Small intestine (tissue), 7 donors: ENCODE results near the gene SNX7. TPM values are rescaled to one million over a fixed set of nuclear protein-coding genes. Genes with fewer than 3 reads are reported as not detected.

Experiments used
- DNase-seq, 2 donors: peaks; one replicate each; pipeline versions ENCODE4 v3.0.0 to v3.0.0-alpha.2; 2013
- FAIRE-seq: peaks from 2 replicates; lab custom pipeline; 2012; peaks lifted over from hg19 to GRCh38; lab: Jason Lieb, UNC
- H3K27ac ChIP-seq, 3 donors: one replicate each; pipeline ENCODE4 v1.5.1; 2013; ENCODE audit warnings: low read length in 2 of 3, mild to moderate bottlenecking in 2 of 3, control low read depth in 1 of 3, inconsistent platforms in 1 of 3, low read depth in 1 of 3, moderate library complexity in 1 of 3
- H3K27me3 ChIP-seq, 3 donors: one replicate each; pipeline ENCODE4 v1.6.1; 2013; ENCODE audit warnings: low read length in 3 of 3, inconsistent platforms in 1 of 3; ENCODE audit not compliant: control insufficient read depth in 3 of 3, insufficient read depth in 3 of 3
- H3K36me3 ChIP-seq, 3 donors: one replicate each; pipeline ENCODE4 v1.6.1; 2013; ENCODE audit warnings: low read length in 3 of 3, inconsistent platforms in 1 of 3, low read depth in 1 of 3, mild to moderate bottlenecking in 1 of 3, moderate library complexity in 1 of 3; ENCODE audit not compliant: control insufficient read depth in 3 of 3, insufficient read depth in 2 of 3
- H3K4me1 ChIP-seq, 3 donors: one replicate each; pipeline ENCODE4 v1.6.1; 2013; ENCODE audit warnings: low read length in 2 of 3, inconsistent platforms in 1 of 3, low read depth in 1 of 3, mild to moderate bottlenecking in 1 of 3, moderate library complexity in 1 of 3; ENCODE audit not compliant: control insufficient read depth in 3 of 3, insufficient read depth in 2 of 3
- H3K4me3 ChIP-seq, 3 donors: one replicate each; pipeline ENCODE4 v1.5.1; 2013; ENCODE audit warnings: low read length in 3 of 3, control low read depth in 1 of 3, inconsistent platforms in 1 of 3, low read depth in 1 of 3, mild to moderate bottlenecking in 1 of 3, moderate library complexity in 1 of 3
- H3K9me3 ChIP-seq, 2 donors: one replicate each; pipeline ENCODE4 v1.6.1; 2013; ENCODE audit warnings: low read depth in 1 of 2, low read length in 1 of 2; ENCODE audit not compliant: control insufficient read depth in 2 of 2, insufficient read depth in 1 of 2
- WGBS, 3 donors: extraction: QIAGEN DNeasy Blood & Tissue Kit; methylation state at CpG; one replicate each; pipeline ENCODE4 v1.1.7; 2013; 5-methylcytosine and 5-hydroxymethylcytosine counted together
- polyA plus RNA-seq, 4 donors: library from polyadenylated mRNA; stranded (reverse) in 3 of 4; unstranded in 1 of 4; fragments of 200-250 nt in 3 of 4; fragments of 120-200 nt in 1 of 4; gene quantifications; one replicate each; pipeline versions ENCODE4 v1.2.1 to v1.2.3, GENCODE V29; 2013
- donor health status: healthy with polysubstance abuse.
- donor health status: control.
- donor health status: control.
- donor health status: Bipolar disorder and iron deficiency.
- donor health status: healthy.

Gene SNX7
- polyA plus RNA-seq, 4 donors = 27.9 to 47.6 (median 38.6) TPM

- DNase-seq = no peak
- no peaks in the 10 kb centered on the region for H3K27me3 ChIP-seq
- peaks cover 1 to 11% of the 10 kb centered on the region in 2 donors for H3K9me3 ChIP-seq
- H3K4me3 ChIP-seq = no peak overlapping the region
- no peaks in the 10 kb centered on the region for H3K4me1 ChIP-seq
- peaks cover 0 to 6% (median 2%) of the 10 kb centered on the region in 3 donors for H3K36me3 ChIP-seq
- WGBS, 3 donors = 93 to 96% (median 93%) methylated on average over 3 of the region's 3 CpGs
- no peak overlapping the region for H3K27ac ChIP-seq
- no peak for FAIRE-seq
Observed at GRCh38 chr1:98681812-98682211, 20.3 kb downstream of the SNX7 start.

GRCh38 chr1:98688110-98688739 is 26.7 kb downstream of the SNX7 start:
- Histone ChIP-seq H3K36me3 (no peaks in the 10 kb centered on the region), H3K9me3 (no peaks in the 10 kb centered on the region), H3K27ac (no peak overlapping the region), H3K27me3 (no peaks in the 10 kb centered on the region), H3K4me3 (no peak overlapping the region), H3K4me1 (no peaks in the 10 kb centered on the region)
- DNase-seq = no peak
- no peak for FAIRE-seq
- WGBS, 3 donors = 92 to 95% (median 93%) methylated on average over 2 of the region's 2 CpGs

GRCh38 chr1:98690576-98690975 is 29.1 kb downstream of the SNX7 start:
- H3K9me3 ChIP-seq = no peaks in the 10 kb centered on the region
- no peak overlapping the region for H3K27ac ChIP-seq
- H3K36me3 ChIP-seq = no peaks in the 10 kb centered on the region
- H3K4me3 ChIP-seq = no peak overlapping the region
- DNase-seq (no peak), FAIRE-seq (no peak)
- no peaks in the 10 kb centered on the region for H3K27me3 ChIP-seq
- H3K4me1 ChIP-seq = no peaks in the 10 kb centered on the region

- Histone ChIP-seq H3K4me1 (no peaks in the 10 kb centered on the region), H3K4me3 (no peak overlapping the region), H3K27me3 (no peaks in the 10 kb centered on the region), H3K9me3 (no peaks in the 10 kb centered on the region), H3K27ac (no peak overlapping the region), H3K36me3 (no peaks in the 10 kb centered on the region)
- DNase-seq (no peak), FAIRE-seq (no peak)
- 90 to 95% (median 92%) methylated on average over 2 of the region's 2 CpGs for whole genome bisulfite sequencing, 3 donors
Observed at GRCh38 chr1:98692482-98692881, 31.0 kb downstream of the SNX7 start.

GRCh38 chr1:98693385-98693784 is 31.9 kb downstream of the SNX7 start:
- no peaks in the 10 kb centered on the region for H3K9me3 ChIP-seq
- no peak for DNase-seq
- 70 to 90% (median 90%) methylated on average over 2 of the region's 2 CpGs for WGBS, 3 donors
- no peak overlapping the region for H3K4me3 ChIP-seq
- no peaks in the 10 kb centered on the region for H3K36me3 ChIP-seq
- H3K27me3 ChIP-seq = no peaks in the 10 kb centered on the region
- no peak overlapping the region for H3K27ac ChIP-seq
- no peak for FAIRE-seq
- no peaks in the 10 kb centered on the region for H3K4me1 ChIP-seq

- no peak overlapping the region for H3K4me3 ChIP-seq
- H3K4me1 ChIP-seq = no peaks in the 10 kb centered on the region
- H3K9me3 ChIP-seq = no peaks in the 10 kb centered on the region
- H3K36me3 ChIP-seq = no peaks in the 10 kb centered on the region
- no peak overlapping the region for H3K27ac ChIP-seq
- H3K27me3 ChIP-seq = no peaks in the 10 kb centered on the region
- no peak for FAIRE-seq
- DNase-seq = no peak
- 92 to 98% (median 92%) methylated on average over 4 of the region's 4 CpGs for WGBS, 3 donors
Observed at GRCh38 chr1:98696077-98696476, 34.6 kb downstream of the SNX7 start.

GRCh38 chr1:98697781-98698180 is 36.3 kb downstream of the SNX7 start:
- 91 to 96% (median 94%) methylated on average over 1 of the region's 1 CpG for WGBS, 3 donors
- no peak overlapping the region for H3K4me3 ChIP-seq
- H3K9me3 ChIP-seq = no peaks in the 10 kb centered on the region
- DNase-seq (no peak), FAIRE-seq (no peak)
- H3K4me1 ChIP-seq = no peaks in the 10 kb centered on the region
- H3K27me3 ChIP-seq = no peaks in the 10 kb centered on the region
- H3K27ac ChIP-seq = no peak overlapping the region
- H3K36me3 ChIP-seq = peaks cover 0 to 1% (median 0%) of the 10 kb centered on the region in 3 donors

GRCh38 chr1:98698625-98699024 is 37.1 kb downstream of the SNX7 start:
- Histone ChIP-seq H3K9me3 (no peaks in the 10 kb centered on the region), H3K4me3 (no peak overlapping the region), H3K27me3 (no peaks in the 10 kb centered on the region), H3K27ac (no peak overlapping the region), H3K4me1 (no peaks in the 10 kb centered on the region), H3K36me3 (peaks cover 0 to 3% (median 0%) of the 10 kb centered on the region in 3 donors)
- FAIRE-seq (no peak), DNase-seq (no peak)
- 83 to 97% (median 83%) methylated on average over 3 of the region's 3 CpGs for WGBS, 3 donors

GRCh38 chr1:98700228-98700627 is 38.7 kb downstream of the SNX7 start:
- no peak for FAIRE-seq
- H3K4me1 ChIP-seq = peaks cover 0 to 3% (median 0%) of the 10 kb centered on the region in 3 donors
- DNase-seq = no peak

More at GRCh38 chr1:98700228-98700627, 38.7 kb downstream of the SNX7 start:
- no peak overlapping the region for H3K4me3 ChIP-seq
- H3K27ac ChIP-seq = no peak overlapping the region
- peaks cover 0 to 3% (median 0%) of the 10 kb centered on the region in 3 donors for H3K36me3 ChIP-seq
- no peaks in the 10 kb centered on the region for H3K9me3 ChIP-seq
- H3K27me3 ChIP-seq = no peaks in the 10 kb centered on the region
